GM18907 (cell line): Measurements from ENCODE around the gene ZNF439.
"Not testable (repeated sequence)": the region's sequence is repeated elsewhere in the genome, so short reads cannot be mapped to it uniquely, and the experiment has no call there.

Experiments
- ATAC-seq: cut with Tn5 transposase; IDR thresholded peaks from one replicate; pipeline ENCODE4 v1.9.1; 2021; ENCODE audit warnings: mild to moderate bottlenecking, moderate library complexity; ENCODE audit not compliant: unreplicated experiment

ZNF439 gene

DNA sequence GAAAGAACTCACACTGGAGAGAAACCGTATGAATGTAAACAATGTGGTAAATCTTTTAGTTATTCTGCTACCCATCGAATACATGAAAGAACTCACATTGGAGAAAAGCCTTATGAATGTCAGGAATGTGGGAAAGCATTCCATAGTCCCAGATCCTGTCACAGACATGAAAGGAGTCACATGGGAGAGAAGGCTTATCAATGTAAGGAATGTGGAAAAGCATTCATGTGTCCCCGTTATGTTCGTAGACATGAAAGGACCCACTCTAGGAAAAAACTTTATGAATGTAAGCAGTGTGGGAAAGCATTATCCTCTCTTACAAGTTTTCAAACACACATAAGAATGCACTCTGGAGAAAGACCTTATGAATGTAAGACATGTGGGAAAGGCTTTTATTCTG is 19.2 kb downstream of the ZNF439 start:
- ATAC-seq = not testable (repeated sequence)

DNA sequence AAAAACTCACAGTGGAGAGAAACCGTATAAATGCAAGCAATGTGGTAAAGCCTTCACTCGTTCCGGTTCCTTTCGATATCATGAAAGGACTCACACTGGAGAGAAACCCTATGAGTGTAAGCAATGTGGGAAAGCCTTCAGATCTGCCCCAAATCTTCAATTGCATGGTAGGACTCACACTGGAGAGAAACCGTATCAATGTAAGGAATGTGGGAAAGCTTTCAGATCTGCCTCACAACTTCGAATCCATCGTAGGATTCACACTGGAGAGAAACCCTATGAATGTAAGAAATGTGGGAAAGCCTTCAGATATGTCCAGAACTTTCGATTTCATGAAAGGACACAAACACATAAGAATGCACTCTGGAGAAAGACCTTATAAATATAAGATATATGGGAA is 19.7 kb downstream of the ZNF439 start:
- ATAC-seq = no peak

GRCh38 chr19:11872624-11873023 is 24.1 kb downstream of the ZNF439 start:
- no peak for ATAC-seq

GRCh38 chr19:11873762-11874161 is 25.2 kb downstream of the ZNF439 start:
- ATAC-seq = no peak

- not testable (repeated sequence) for ATAC-seq
Observed at GRCh38 chr19:11879687-11880266, 31.3 kb downstream of the ZNF439 start.

GRCh38 chr19:11880598-11880997 is 32.1 kb downstream of the ZNF439 start:
- no peak for ATAC-seq

DNA sequence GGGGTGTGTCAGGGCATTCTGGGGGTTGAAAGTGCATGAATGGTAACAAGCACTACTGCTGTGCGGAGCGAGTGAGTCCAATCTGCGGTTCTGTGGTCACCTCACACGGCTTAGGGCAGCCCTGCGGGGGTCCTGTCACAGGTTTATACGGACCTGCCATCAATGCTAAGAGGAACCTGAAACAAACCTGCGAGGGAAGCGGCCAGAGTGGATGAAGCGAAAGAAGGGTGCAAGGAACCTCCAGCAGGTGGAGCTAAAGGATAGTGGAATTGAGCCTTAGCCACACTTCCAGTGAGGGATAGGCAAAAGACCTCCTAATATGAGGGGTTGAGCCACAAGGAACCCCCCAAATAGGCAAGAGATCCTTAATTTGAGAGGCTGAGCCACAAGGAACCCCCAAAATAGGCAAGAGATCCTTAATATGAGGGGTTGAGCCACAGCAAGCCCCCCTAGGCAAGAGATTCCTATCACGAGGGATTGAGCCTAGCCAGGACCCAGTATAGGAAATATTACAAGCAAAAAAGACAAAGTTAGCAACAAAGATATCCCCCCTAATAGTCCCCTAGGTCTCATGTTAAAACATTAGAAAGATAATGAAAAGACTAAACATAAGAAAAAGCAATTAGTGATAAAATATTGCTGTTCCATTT is 32.8 kb downstream of the ZNF439 start:
- no peak for ATAC-seq

DNA sequence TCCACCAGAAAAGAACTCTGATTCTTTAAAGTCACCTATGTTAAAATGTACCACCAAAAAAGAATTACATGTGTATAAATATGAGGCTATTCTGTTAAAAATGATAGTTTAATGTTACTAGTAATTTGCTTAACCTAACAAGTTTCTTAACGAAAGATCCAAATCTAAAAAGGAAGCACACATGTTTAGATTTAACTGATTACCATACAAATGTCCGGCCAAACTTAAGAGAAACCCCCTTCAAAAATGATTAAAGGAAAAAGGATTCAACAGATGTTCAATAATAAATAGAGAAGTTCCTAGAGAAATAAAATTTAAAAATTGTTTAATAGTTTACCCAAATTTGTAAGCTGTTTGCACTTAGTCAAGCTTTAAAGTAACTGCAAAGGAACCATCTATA is 34.1 kb downstream of the ZNF439 start:
- no peak for ATAC-seq

GRCh38 chr19:11887234-11887610 is 38.7 kb downstream of the ZNF439 start:
- ATAC-seq = peak; percentile 11

DNA sequence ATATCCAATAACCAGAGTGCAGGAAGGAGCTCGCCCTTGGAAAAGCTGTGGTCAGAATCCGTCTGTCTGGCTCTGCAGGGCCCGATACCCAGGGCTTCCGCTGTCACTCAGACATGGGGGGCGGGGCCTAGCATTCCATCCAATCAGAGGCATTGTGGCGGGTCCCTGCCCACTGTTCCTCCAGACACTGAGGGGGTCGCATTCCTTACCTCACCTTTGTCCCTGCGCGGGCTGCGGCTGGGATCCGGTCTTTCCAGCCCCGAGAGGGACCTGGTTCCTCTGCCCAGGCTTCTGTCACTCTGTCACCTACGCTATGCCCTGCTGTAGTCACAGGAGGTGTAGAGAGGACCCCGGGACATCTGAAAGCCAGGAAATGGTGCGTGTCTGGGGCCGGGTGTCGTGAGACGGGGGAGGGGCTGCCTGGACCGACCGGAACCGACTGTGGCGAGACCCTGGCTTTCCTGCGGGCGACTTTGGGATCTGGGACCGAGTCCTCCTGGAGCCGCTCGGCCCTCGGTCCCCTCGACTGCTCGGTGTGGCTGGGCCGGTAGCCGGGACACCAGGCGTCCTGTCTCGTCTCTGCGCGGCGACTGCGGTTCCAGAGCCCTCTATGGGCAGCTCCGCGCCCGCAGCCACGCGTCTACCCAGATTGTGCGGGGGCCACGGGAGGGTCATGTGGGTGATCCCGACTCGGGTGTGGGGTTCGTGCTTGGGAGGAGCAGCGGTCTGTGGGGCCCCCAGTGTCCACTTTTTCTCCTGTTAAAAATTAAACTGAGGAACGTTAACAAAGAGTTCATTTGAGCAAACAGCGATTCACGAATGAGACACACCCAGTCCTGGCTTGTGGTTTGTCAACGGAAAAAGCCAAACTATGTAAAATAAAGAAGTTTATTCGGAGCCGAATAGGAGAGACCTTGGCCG is 39.3 kb downstream of the ZNF439 start, which contains the start of gene ZNF69:
Gene ZNF69 (plus strand): TSS at position 172 of the 921 bp plus-strand sequence. CDS start 142 bp downstream, at position 314.
- peak; percentile 53 for ATAC-seq

DNA sequence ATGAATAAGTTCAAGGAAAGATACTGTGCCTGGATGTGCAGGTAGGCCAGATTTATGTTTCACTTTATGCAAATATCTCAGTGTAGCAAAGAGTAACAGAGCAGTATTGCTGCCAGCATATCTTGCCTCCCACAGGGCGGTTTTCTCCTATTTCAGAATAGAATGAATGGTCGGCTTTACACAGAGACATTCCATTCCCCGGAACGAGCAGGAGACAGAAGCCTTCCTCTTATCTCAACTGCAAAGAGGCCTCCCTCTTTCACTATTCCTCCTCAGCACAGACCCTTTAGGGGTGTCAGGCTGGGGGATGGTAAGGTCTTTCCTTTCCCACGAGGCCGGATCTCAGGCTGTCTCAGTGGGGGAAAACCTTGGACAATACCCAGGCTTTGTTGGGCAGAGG is 41.4 kb downstream of the ZNF439 start:
- not testable (repeated sequence) for ATAC-seq

DNA sequence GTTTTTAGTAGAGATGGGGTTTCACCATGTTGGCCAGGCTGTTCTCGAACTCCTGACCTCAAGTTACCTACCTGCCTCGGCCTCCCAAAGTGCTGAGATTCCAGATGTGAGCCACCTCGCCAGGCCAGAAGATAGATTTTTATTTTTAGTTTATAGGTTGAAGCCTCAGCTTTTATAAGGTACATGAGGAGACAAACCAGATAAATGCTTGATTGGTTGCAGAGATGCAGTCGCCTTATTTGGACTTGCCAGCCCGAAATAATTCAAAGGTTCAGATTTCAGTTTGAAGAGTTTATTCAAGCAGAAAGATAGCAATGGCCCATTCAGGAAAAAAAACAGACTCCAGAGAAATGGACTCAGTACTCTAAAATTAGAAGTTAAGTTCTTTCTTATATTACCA is 42.1 kb downstream of the ZNF439 start:
- no peak for ATAC-seq

GRCh38 chr19:11894851-11895250 is 46.3 kb downstream of the ZNF439 start:
- no peak for ATAC-seq

GRCh38 chr19:11902228-11902627 is 53.7 kb downstream of the ZNF439 start:
- ATAC-seq = no peak

GRCh38 chr19:11905928-11906327 is 57.4 kb downstream of the ZNF439 start:
- no peak for ATAC-seq

GRCh38 chr19:11911937-11912336 is 63.4 kb downstream of the ZNF439 start:
- not testable (repeated sequence) for ATAC-seq

GRCh38 chr19:11914417-11915051 is 66.0 kb downstream of the ZNF439 start:
- not testable (repeated sequence) for ATAC-seq
